GM21619 (cell line): Measurements from ENCODE around the gene SLC16A12.

Source experiments
- ATAC-seq: cut with Tn5 transposase; IDR thresholded peaks from one replicate; pipeline ENCODE4 v1.9.1; 2021; ENCODE audit not compliant: unreplicated experiment

The SLC16A12 gene

GRCh38 chr10:89515031-89515841 is 20.2 kb downstream of the SLC16A12 start:
- no peak for ATAC-seq

GRCh38 chr10:89513206-89513605 is 22.2 kb downstream of the SLC16A12 start:
- ATAC-seq = no peak

- no peak for ATAC-seq
These were observed 29.6 kb downstream of the SLC16A12 start for GRCh38 chr10:89505640-89506275.

GRCh38 chr10:89504691-89505090 is 30.7 kb downstream of the SLC16A12 start:
- ATAC-seq = no peak

GRCh38 chr10:89503652-89504370 is 31.6 kb downstream of the SLC16A12 start:
- no peak for ATAC-seq

GRCh38 chr10:89503151-89503550 is 32.2 kb downstream of the SLC16A12 start:
- no peak for ATAC-seq

GRCh38 chr10:89502549-89502948 is 32.8 kb downstream of the SLC16A12 start:
- ATAC-seq = no peak

GRCh38 chr10:89494575-89494974 is 40.8 kb downstream of the SLC16A12 start:
- ATAC-seq = no peak

GRCh38 chr10:89494068-89494467 is 41.3 kb downstream of the SLC16A12 start:
- no peak for ATAC-seq

GRCh38 chr10:89491932-89492331 is 43.5 kb downstream of the SLC16A12 start:
- no peak for ATAC-seq

- ATAC-seq = no peak
These were observed 44.6 kb downstream of the SLC16A12 start for GRCh38 chr10:89490596-89491335.

GRCh38 chr10:89482256-89482655 is 53.1 kb downstream of the SLC16A12 start:
- no peak for ATAC-seq

GRCh38 chr10:89481662-89482061 is 53.7 kb downstream of the SLC16A12 start:
- ATAC-seq = no peak

- no peak for ATAC-seq
These were observed 55.5 kb downstream of the SLC16A12 start for GRCh38 chr10:89479771-89480446.

- no peak for ATAC-seq
These were observed 56.4 kb downstream of the SLC16A12 start for GRCh38 chr10:89478739-89479654.

GRCh38 chr10:89478085-89478738 is 57.2 kb downstream of the SLC16A12 start:
- no peak for ATAC-seq

GRCh38 chr10:89476150-89476549 is 59.2 kb downstream of the SLC16A12 start:
- ATAC-seq = no peak

- ATAC-seq = no peak
These were observed 59.8 kb downstream of the SLC16A12 start for GRCh38 chr10:89475591-89475998.

GRCh38 chr10:89475125-89475524 is 60.3 kb downstream of the SLC16A12 start:
- no peak for ATAC-seq
